Upper lobe of left lung (tissue), 4 donors: ENCODE data around the gene PSG6.
"Not testable (repeated sequence)": the region's sequence is repeated elsewhere in the genome, so short reads cannot be mapped to it uniquely, and the experiment has no call there.

ENCODE experiments used
- EP300 ChIP-seq, 4 donors: sonication (generic); formaldehyde crosslinking; IDR thresholded peaks; one replicate each; pipeline ENCODE4 v1.5.1; 2017; ENCODE audit warnings: antibody characterized with exemption in 4 of 4, control low read depth in 2 of 4
- POLR2A ChIP-seq, 4 donors: fragments of 450-650 bp; IDR thresholded peaks; one replicate each; pipeline ENCODE4 v1.5.1; 2016 to 2017; ENCODE audit warnings: antibody characterized with exemption in 4 of 4, mild to moderate bottlenecking in 2 of 4
- TF ChIP-seq, protein P1 (sequence below), 6 experiments: fragments of 450-650 bp in 4 of 6; fragments of 200-600 bp in 2 of 6; sonication (generic) in 2 of 6; IDR thresholded peaks; one replicate each; pipeline ENCODE4 v1.5.1; 2016 to 2019; ENCODE audit warnings: antibody characterized with exemption in 6 of 6

- TF ChIP-seq, protein P1, sequence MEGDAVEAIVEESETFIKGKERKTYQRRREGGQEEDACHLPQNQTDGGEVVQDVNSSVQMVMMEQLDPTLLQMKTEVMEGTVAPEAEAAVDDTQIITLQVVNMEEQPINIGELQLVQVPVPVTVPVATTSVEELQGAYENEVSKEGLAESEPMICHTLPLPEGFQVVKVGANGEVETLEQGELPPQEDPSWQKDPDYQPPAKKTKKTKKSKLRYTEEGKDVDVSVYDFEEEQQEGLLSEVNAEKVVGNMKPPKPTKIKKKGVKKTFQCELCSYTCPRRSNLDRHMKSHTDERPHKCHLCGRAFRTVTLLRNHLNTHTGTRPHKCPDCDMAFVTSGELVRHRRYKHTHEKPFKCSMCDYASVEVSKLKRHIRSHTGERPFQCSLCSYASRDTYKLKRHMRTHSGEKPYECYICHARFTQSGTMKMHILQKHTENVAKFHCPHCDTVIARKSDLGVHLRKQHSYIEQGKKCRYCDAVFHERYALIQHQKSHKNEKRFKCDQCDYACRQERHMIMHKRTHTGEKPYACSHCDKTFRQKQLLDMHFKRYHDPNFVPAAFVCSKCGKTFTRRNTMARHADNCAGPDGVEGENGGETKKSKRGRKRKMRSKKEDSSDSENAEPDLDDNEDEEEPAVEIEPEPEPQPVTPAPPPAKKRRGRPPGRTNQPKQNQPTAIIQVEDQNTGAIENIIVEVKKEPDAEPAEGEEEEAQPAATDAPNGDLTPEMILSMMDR (IDR thresholded peaks at IDR 0.05), result peak in 3 of 6 experiments; percentile 28 to 46 (median 28)
- TF ChIP-seq POLR2A, EP300 (IDR thresholded peaks at IDR 0.05): not testable (repeated sequence)
Measured at GRCh38 chr19:42856866-42857543, 60.7 kb downstream of the PSG6 start.
